Fibroblast of lung (primary cell): Measurements from ENCODE around the gene ZGLP1.

Experiments
- CTCF ChIP-seq, 2 donors: IDR thresholded peaks in 1 of 2; conservative IDR thresholded peaks in 1 of 2; 1 replicate in 1 of 2; 2 replicates in 1 of 2; pipeline ENCODE4 v1.5.1; 2011 to 2012; ENCODE audit warnings: low read length in 2 of 2, control low read depth in 1 of 2, inconsistent platforms in 1 of 2, low read depth in 1 of 2, mild to moderate bottlenecking in 1 of 2
- EZH2 ChIP-seq: IDR thresholded peaks from 2 replicates; pipeline ENCODE4 v1.5.1; 2012; ENCODE audit warnings: low read length, control low read depth, mild to moderate bottlenecking; ENCODE audit errors: missing control alignments

- TF ChIP-seq CTCF (conservative IDR thresholded peaks at IDR 0.05 in 1 of 2, IDR thresholded peaks at IDR 0.05 in 1 of 2; ENCODE audit: low read depth in 1 of 2, low read length in 2 of 2) (no peak), EZH2 (no peak)
Observed at GRCh38 chr19:10352764-10353671, 43.4 kb upstream of the ZGLP1 start.
